ENCODE measurements around the gene MAPK12.

The MAPK12 gene

GRCh38 chr22:50236731-50237409 is 24.6 kb downstream of the MAPK12 start:
- no peak for DNase-seq (ENCODE audit: low read depth in 1 of 2, low spot score in 1 of 2)

GRCh38 chr22:50233223-50233622 is 28.3 kb downstream of the MAPK12 start:
- no peak for DNase-seq (ENCODE audit: low read depth in 1 of 2, low spot score in 1 of 2)

- no peak for DNase-seq (ENCODE audit: low read depth in 1 of 2, low spot score in 1 of 2)
Observed at GRCh38 chr22:50232481-50233151, 28.9 kb downstream of the MAPK12 start.

GRCh38 chr22:50229370-50229769 is 32.1 kb downstream of the MAPK12 start:
- DNase-seq (ENCODE audit: low read depth in 1 of 2, low spot score in 1 of 2): no peak

GRCh38 chr22:50228366-50228765 is 33.1 kb downstream of the MAPK12 start:
- DNase-seq (ENCODE audit: low read depth in 1 of 2, low spot score in 1 of 2): no peak

- no peak for DNase-seq (ENCODE audit: low read depth in 1 of 2, low spot score in 1 of 2)
Observed at GRCh38 chr22:50227579-50228215, 33.8 kb downstream of the MAPK12 start.

DNA sequence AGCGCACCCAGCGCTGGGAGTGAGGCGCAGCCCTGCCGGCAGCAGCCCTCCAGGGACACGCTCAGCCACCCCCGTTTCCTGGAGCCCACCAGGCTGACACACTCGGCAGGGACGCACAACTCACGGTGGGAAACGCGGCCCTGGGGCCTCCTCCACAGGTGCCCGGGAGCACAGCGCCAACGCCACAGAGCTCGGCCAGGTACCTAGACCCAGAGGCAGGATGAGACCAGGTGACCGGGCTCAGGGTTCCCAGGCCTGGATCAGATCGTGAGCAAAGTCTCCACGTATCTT is 34.7 kb downstream of the MAPK12 start:
- no peak for DNase-seq (ENCODE audit: low read depth in 1 of 2, low spot score in 1 of 2)

DNA sequence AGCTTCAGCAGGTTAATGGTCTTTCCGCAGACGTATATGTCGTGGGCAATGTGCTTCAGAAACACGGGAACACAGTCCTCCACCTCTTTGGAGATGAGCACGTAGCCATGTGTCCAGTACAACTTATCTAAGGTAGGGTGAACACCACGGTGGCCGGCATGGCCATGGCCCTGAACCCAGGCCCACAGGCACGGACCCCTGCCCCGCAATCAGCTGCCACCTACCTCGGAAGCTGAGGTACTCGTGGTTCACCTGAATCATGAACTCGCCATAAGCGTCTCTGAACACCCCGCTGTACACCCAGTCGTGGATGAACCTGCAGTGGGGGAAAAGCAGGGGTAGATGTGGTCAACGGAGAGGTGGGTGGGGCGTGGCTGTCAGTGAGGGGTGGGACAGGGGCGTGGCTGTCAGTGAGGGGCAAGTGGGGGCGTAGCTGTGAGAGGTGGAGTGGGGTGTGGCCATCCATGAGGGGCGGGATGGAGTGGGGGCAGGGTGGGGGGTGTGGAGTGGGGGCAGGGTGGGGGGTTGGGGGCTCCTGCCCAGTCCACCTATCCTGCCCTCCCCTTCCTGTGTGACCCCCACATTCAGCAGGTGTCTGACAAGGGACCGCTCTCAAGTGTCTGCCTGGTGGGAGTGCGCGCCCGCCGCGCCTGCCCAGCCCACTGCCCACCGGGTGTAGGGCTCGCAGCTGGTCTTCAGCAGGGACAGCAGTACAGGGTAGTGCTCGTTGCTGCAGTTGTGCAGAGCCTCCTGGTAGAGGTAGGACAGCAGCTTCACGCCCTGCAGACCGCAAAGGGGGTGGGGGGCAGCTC is 35.2 kb downstream of the MAPK12 start:
- no peak for DNase-seq (ENCODE audit: low read depth in 1 of 2, low spot score in 1 of 2)

GRCh38 chr22:50225200-50225969 is 36.1 kb downstream of the MAPK12 start:
- DNase-seq (ENCODE audit: low read depth in 1 of 2, low spot score in 1 of 2): no peak

GRCh38 chr22:50224071-50224470 is 37.4 kb downstream of the MAPK12 start:
- no peak for DNase-seq (ENCODE audit: low read depth in 1 of 2, low spot score in 1 of 2)

DNA sequence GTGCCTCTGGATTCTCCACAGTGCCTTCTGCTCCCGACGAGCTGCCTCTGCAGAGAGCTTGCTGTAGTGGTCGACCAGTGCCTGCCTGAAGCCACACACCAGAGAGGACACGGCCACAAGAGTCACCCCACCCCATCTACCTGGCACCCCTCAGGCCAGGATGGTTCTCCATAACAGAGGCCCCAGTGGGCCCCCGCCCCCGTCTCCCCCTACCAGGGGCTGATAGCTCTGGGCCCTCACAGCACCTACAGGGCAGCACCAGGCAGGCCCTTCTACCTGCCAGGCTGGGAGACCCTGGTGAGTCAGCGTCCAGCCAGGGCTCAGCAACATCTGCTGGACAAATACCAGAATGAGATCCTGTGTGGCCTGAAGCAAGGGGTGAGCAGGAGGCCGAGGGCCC is 39.0 kb downstream of the MAPK12 start:
- no peak for DNase-seq (ENCODE audit: low read depth in 1 of 2, low spot score in 1 of 2)

- no peak for DNase-seq (ENCODE audit: low read depth in 1 of 2, low spot score in 1 of 2)
Observed at GRCh38 chr22:50221410-50222300, 39.8 kb downstream of the MAPK12 start.

- no peak for DNase-seq (ENCODE audit: low read depth in 1 of 2, low spot score in 1 of 2)
Observed at GRCh38 chr22:50220603-50221409, 40.7 kb downstream of the MAPK12 start.

DNA sequence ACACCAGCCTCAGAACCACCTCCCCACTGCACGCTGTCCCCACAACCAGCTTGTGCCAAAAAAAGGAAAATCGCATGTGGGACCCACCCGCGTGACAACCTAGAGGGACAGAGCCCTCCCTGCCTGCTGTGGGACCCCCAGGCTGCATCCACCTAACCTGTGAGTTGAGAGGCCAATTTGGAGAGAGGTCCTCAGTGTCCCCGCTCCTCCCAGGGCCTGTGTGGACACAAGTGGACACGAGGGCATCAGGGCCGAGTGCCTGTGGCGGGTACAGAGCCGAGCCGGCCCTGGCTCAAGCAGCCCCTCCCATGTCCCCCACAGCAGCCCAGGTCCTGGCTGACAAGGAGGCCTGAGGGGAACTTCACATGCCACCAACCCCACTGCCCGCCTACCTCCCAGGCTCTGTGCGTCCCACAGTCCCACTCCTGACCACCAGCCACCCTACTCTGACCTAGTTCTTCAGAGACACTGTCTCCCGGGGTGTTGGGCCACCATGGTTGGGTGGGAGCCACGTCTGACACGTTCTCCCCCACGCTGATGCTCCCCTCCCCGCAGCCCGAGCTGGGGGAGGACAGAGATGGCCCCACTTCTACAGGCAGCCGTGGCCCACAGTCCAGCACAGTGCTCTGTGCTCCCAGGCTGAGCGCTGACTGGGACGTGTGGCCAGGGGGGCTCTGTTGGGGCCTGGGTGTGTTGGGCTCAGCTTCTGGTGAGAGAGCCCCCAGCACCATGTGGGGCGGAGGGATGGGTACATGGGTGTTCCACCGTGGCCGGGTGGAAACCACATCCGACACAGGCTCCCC is 41.5 kb downstream of the MAPK12 start:
- no peak for DNase-seq (ENCODE audit: low read depth in 1 of 2, low spot score in 1 of 2)

DNA sequence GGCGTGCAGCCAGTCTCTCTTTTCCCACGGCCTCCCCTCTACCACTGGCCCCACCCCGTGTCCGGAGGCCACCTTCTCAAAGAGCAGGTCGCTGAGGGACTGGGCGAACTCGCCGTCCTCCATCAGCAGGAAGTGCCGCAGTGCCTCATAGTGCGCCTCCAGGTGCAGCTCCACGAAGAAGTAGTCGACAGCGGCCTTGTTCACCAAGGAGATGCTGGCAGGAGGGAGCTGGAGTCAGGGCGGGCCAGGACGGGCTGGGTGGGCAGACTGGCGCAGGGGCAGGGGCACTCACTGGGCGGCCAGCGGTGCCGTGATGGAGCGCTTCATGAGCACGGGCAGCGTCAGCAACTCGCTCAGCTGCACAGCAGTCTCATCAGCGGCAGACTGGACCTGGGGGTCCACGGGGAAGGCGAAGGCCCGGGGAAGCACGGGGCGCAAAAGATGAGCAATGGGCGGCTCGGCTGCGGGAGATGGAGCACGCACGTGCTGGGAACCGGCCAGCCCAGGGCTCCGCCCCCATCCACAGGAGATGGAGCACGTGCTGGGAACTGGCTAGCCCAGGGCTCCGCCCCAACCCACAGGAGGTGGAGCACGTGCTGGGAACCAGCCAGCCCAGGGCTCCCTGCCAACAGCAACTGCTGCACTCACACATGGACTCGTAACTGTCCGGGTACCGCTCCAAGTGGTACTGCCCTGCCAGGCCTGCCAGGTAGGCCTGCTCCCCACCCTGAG is 42.3 kb downstream of the MAPK12 start:
- DNase-seq (ENCODE audit: low read depth in 1 of 2, low spot score in 1 of 2): no peak

DNA sequence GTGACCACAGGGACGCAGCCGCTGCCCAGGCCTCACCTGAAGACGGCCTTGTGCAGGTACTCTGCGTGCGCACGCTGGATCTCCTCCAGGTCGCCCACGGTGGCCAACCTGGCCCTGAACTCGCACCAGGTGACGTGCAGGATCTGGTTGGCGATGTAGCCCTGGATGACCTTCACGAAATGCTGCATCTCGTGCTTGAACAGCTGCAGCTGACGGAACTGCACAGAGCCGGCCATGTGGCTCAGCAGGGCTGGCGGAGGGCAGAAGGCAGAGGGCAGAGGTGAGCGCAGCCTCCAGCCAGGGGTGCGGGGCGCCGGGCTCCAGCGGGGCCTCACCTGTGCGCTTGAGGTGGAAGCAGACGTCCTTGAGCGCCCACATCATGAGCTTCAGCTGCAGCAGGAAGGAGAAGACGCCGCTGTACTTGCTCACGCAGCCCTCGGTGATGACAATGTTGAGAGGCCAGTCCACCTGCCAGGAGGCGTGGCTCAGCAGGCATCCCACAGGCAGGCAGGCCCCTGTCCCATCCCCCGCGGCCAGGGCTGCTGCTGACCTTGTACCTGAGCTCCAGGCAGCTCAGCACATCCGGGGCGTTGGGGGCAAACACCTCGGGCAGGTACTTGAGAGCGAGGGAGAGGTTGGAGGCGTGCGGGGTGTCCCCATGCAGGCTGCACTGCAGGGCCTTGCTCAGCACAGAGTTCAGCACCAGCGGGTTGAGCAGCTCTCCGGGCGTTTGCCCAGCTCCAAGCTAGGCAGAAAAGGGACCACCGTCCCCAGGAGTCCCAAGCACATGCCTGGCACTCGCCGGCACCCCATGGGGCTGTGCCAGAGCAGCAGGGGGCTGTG is 43.1 kb downstream of the MAPK12 start:
- no peak for DNase-seq (ENCODE audit: low read depth in 1 of 2, low spot score in 1 of 2)

All from stimulated activated CD4-positive, alpha-beta T cell treated with anti-CD3 and anti-CD28 coated beads, Interleukin-15, amount 100 ng/mL, for 1 hour (primary cell).